CD14-positive monocyte (primary cell): ENCODE measurements around the gene AS3MT. TPM values are rescaled to one million over a fixed set of nuclear protein-coding genes. Genes with fewer than 3 reads are reported as not detected.
A peak's percentile ranks its signal among the peaks of the same experiment; 100 is the strongest.

Experiments used
- DNase-seq, 3 donors: peaks; one replicate each; pipeline ENCODE4 v3.0.0-alpha.2; 2011 to 2022
- H2AFZ ChIP-seq: 2 replicates; pipeline ENCODE4 v1.6.0; 2012; ENCODE audit warnings: mild to moderate bottlenecking, low read depth, low read length, inconsistent platforms; ENCODE audit not compliant: insufficient read depth, poor library complexity, severe bottlenecking
- H3K27ac ChIP-seq, 2 donors: 1 replicate in 1 of 2; 2 replicates in 1 of 2; pipeline ENCODE4 v1.5.1; 2012 to 2013; ENCODE audit warnings: low read length in 2 of 2, control low read depth in 1 of 2, inconsistent platforms in 1 of 2, low read depth in 1 of 2, mild to moderate bottlenecking in 1 of 2
- H3K27me3 ChIP-seq, 2 donors: one replicate each; pipeline versions ENCODE4 v1.6.0 to v1.6.1; 2011 to 2013; ENCODE audit warnings: low read length in 2 of 2; ENCODE audit not compliant: control insufficient read depth in 2 of 2, insufficient read depth in 2 of 2
- H3K36me3 ChIP-seq, 2 donors: replicated peaks in 1 of 2; 1 replicate in 1 of 2; 2 replicates in 1 of 2; pipeline versions ENCODE4 v1.5.1 to v1.6.1; 2012 to 2013; ENCODE audit warnings: low read length in 2 of 2, control low read depth in 1 of 2, inconsistent platforms in 1 of 2, mild to moderate bottlenecking in 1 of 2; ENCODE audit not compliant: insufficient read depth in 2 of 2, control insufficient read depth in 1 of 2
- H3K4me1 ChIP-seq, 2 donors: 1 replicate in 1 of 2; 2 replicates in 1 of 2; pipeline versions ENCODE4 v1.5.1 to v1.6.1; 2012 to 2013; ENCODE audit warnings: low read length in 2 of 2, control low read depth in 1 of 2, inconsistent platforms in 1 of 2, mild to moderate bottlenecking in 1 of 2, moderate library complexity in 1 of 2; ENCODE audit not compliant: insufficient read depth in 2 of 2, control insufficient read depth in 1 of 2
- H3K4me2 ChIP-seq: replicated peaks from 2 replicates; pipeline ENCODE3; 2012; ENCODE audit warnings: low read length, moderate library complexity, mild to moderate bottlenecking; ENCODE audit not compliant: poor library complexity, severe bottlenecking; ENCODE audit errors: extremely low read depth
- H3K4me3 ChIP-seq, 3 experiments: fragments of 200-600 bp in 1 of 3; sonication (generic) in 1 of 3; replicated peaks in 1 of 3; 1 replicate in 2 of 3; 2 replicates in 1 of 3; pipeline ENCODE4 v1.5.1; 2011 to 2013; ENCODE audit warnings: low read length in 3 of 3, mild to moderate bottlenecking in 3 of 3, control low read depth in 2 of 3, low read depth in 2 of 3, inconsistent platforms in 1 of 3, moderate library complexity in 1 of 3
- H3K79me2 ChIP-seq: 2 replicates; pipeline ENCODE4 v1.6.0; 2012; ENCODE audit warnings: mild to moderate bottlenecking, control low read depth, inconsistent platforms, low read length, moderate library complexity; ENCODE audit not compliant: insufficient read depth
- H3K9ac ChIP-seq: 2 replicates; pipeline ENCODE4 v1.6.0; 2017; ENCODE audit warnings: low read length, mild to moderate bottlenecking; ENCODE audit not compliant: insufficient read depth, poor library complexity, severe bottlenecking
- H3K9me3 ChIP-seq, 2 donors: replicated peaks in 1 of 2; 1 replicate in 1 of 2; 2 replicates in 1 of 2; pipeline versions ENCODE4 v1.5.1 to v1.6.1; 2012 to 2013; ENCODE audit warnings: low read length in 2 of 2, control low read depth in 1 of 2; ENCODE audit not compliant: control insufficient read depth in 1 of 2, insufficient read depth in 1 of 2
- H4K20me1 ChIP-seq: 2 replicates; pipeline ENCODE4 v1.6.0; 2012; ENCODE audit warnings: mild to moderate bottlenecking, low read length, control low read depth, moderate library complexity; ENCODE audit not compliant: insufficient read depth
- H3K27ac Mint-ChIP-seq, 7 donors: one replicate each; pipeline ENCODE4 v1.8.0; 2020; ENCODE audit warnings: mild to moderate bottlenecking in 7 of 7, mixed read lengths in 7 of 7, moderate library complexity in 6 of 7, inconsistent platforms in 2 of 7
- H3K27me3 Mint-ChIP-seq, 3 donors: one replicate each; pipeline ENCODE4 v1.8.0; 2021 to 2022; ENCODE audit warnings: low read depth in 3 of 3, mild to moderate bottlenecking in 3 of 3, mixed read lengths in 3 of 3, moderate library complexity in 3 of 3, inconsistent platforms in 1 of 3
- H3K36me3 Mint-ChIP-seq, 2 donors: one replicate each; pipeline ENCODE4 v1.8.0; 2020; ENCODE audit warnings: mixed read lengths in 2 of 2, inconsistent platforms in 1 of 2, mild to moderate bottlenecking in 1 of 2
- H3K4me1 Mint-ChIP-seq: one replicate; pipeline ENCODE4 v1.8.0; 2020; ENCODE audit warnings: mild to moderate bottlenecking, mixed read lengths
- H3K4me3 Mint-ChIP-seq, 2 donors: one replicate each; pipeline ENCODE4 v1.8.0; 2020; ENCODE audit warnings: mild to moderate bottlenecking in 2 of 2, mixed read lengths in 2 of 2, moderate library complexity in 1 of 2
- H3K9me3 Mint-ChIP-seq, 7 donors: one replicate each; pipeline ENCODE4 v1.8.0; 2020 to 2022; ENCODE audit warnings: mixed read lengths in 7 of 7, mild to moderate bottlenecking in 6 of 7, moderate library complexity in 6 of 7, inconsistent platforms in 2 of 7
- CTCF ChIP-seq: fragments of 200-600 bp; IDR thresholded peaks from one replicate; pipeline ENCODE4 v1.8.0; 2022; ENCODE audit warnings: antibody characterized with exemption, mild to moderate bottlenecking
- WGBS: methylation state at CpG from one replicate; pipeline ENCODE4 v1.1.5; 2013; ENCODE audit warnings: missing lambda C conversion rate; ENCODE audit not compliant: insufficient coverage; 5-methylcytosine and 5-hydroxymethylcytosine counted together
- intact Hi-C, 2 donors: fragments of 100-400 bp; cut with micrococcal nuclease; formaldehyde crosslinking; loops; one replicate each; pipeline versions ENCODE4 v1.15.0 to v1.15.1; 2023
- polyA plus RNA-seq, 3 donors: library from polyadenylated mRNA; depleted of rRNA in 1 of 3; unstranded in 2 of 3; stranded (reverse) in 1 of 3; fragments of 300-500 nt in 2 of 3; fragments of >200 nt in 1 of 3; fragmentation: Illumina TruSeq in 2 of 3; gene quantifications; 1 replicate in 2 of 3; 2 replicates in 1 of 3; pipeline ENCODE4 v1.2.3, GENCODE V29; 2012 to 2021

The AS3MT gene
- polyA plus RNA-seq, 3 donors: 0.09 to 0.45 TPM; not detected in 1

- H3K27ac Mint-ChIP-seq: no peak overlapping the region
Measured at GRCh38 chr10:102914781-102915180, 45.5 kb downstream of the AS3MT start.

GRCh38 chr10:102916173-102916572, 46.9 kb downstream of the AS3MT start:
- H2AFZ ChIP-seq: no peak overlapping the region
- Mint-ChIP-seq H3K27ac (peak overlapping the region in 1 of 7 donors; percentile 32), H3K9me3 (peaks cover 0 to 2% (median 0%) of the 10 kb centered on the region in 7 donors), H3K4me3 (peak overlapping the region; percentile 20 to 88), H3K36me3 (peaks cover 0 to 8% of the 10 kb centered on the region in 2 donors), H3K4me1 (peaks cover 28% of the 10 kb centered on the region), H3K27me3 (peaks cover 19 to 49% (median 30%) of the 10 kb centered on the region in 3 donors)
- H3K9ac ChIP-seq: no peak overlapping the region
- no peaks in the 10 kb centered on the region for H4K20me1 ChIP-seq
- H3K27ac ChIP-seq: no peak overlapping the region
- intact Hi-C loops: loop anchor here (2.0 to 10.0 kb wide), 8 partner anchors 151 to 569 kb away; partner anchors contain the start of genes WBP1L (in 2 of the 2) and RPEL1 (in 1 of the 2)
- TF ChIP-seq CTCF: no peak
- 94% methylated on average over 6 of the region's 7 CpGs for WGBS
- H3K4me1 ChIP-seq: peaks cover 21 to 35% of the 10 kb centered on the region in 2 donors
- H3K4me2 ChIP-seq: no peak overlapping the region
- H3K79me2 ChIP-seq: peaks cover 9% of the 10 kb centered on the region
- DNase-seq: no peak
- H3K9me3 ChIP-seq: no peaks in the 10 kb centered on the region
- H3K27me3 ChIP-seq: peaks cover 3 to 15% of the 10 kb centered on the region in 2 donors
- no peak overlapping the region for H3K4me3 ChIP-seq
- H3K36me3 ChIP-seq: no peaks in the 10 kb centered on the region

More at GRCh38 chr10:102914781-102915180, 45.5 kb downstream of the AS3MT start:
- H3K36me3 ChIP-seq: no peaks in the 10 kb centered on the region
- TF ChIP-seq CTCF: no peak
- H2AFZ ChIP-seq: no peak overlapping the region
- no peaks in the 10 kb centered on the region for H3K9me3 ChIP-seq
- H3K36me3 Mint-ChIP-seq: peaks cover 0 to 5% of the 10 kb centered on the region in 2 donors
- WGBS: no CpG with 5 or more reads among the region's 1 CpG
- H3K4me3 Mint-ChIP-seq: peak overlapping the region in 1 of 2 donors; percentile 46
- no peak overlapping the region for H3K4me2 ChIP-seq
- peaks cover 0 to 2% (median 0%) of the 10 kb centered on the region in 7 donors for H3K9me3 Mint-ChIP-seq
- peaks cover 14% of the 10 kb centered on the region for H3K4me1 Mint-ChIP-seq
- H4K20me1 ChIP-seq: no peaks in the 10 kb centered on the region
- peaks cover 9% of the 10 kb centered on the region for H3K79me2 ChIP-seq
- intact Hi-C loops: loop anchor here (5.0 to 10.0 kb wide), 6 partner anchors 160 to 570 kb away; partner anchors contain the start of gene WBP1L (in 2 of the 2)
- H3K4me1 ChIP-seq: peaks cover 15 to 21% of the 10 kb centered on the region in 2 donors
- H3K27me3 Mint-ChIP-seq: peaks cover 18 to 46% (median 32%) of the 10 kb centered on the region in 3 donors
- H3K4me3 ChIP-seq: no peak overlapping the region
- DNase-seq: no peak
- H3K27me3 ChIP-seq: peaks cover 3 to 15% of the 10 kb centered on the region in 2 donors
- H3K27ac ChIP-seq: no peak overlapping the region
- H3K9ac ChIP-seq: no peak overlapping the region
